HG03060 (cell line): ENCODE measurements around the gene ERC1.

Source experiments
- ATAC-seq: cut with Tn5 transposase; IDR thresholded peaks from one replicate; pipeline ENCODE4 v1.9.1; 2021; ENCODE audit warnings: low read depth, moderate number of reproducible peaks; ENCODE audit not compliant: unreplicated experiment

Gene ERC1

GRCh38 chr12:990661-991349 lies at the start of gene ERC1:
TSS of gene ERC1 (plus strand) at chr12:991223. CDS start at chr12:1027904, 36,681 bp downstream.
- no peak for ATAC-seq

- no peak for ATAC-seq
These were observed 48.0 kb upstream of the ERC1 start for GRCh38 chr12:943051-943450.

DNA sequence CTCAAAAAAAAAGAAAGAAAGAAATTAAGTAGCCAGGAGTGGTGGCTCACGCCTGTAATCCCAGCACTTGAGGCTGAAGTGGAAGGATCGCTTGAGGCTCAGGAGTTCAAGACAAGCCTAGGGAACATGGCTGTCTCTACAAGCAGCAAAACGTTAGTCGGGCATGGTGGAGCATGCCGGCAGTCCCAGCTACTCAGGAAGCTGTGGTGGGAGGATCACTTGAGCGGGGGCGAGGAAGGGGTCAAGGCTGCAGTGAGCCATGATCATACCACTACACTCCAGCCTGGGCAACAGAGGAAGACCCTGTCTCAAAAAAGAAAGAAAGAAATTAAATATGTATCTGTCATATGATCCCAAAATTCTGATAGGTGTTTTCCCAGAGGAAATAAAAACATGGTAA lies 46.8 kb upstream of the ERC1 start:
- ATAC-seq = no peak

GRCh38 chr12:946212-946611 lies 44.8 kb upstream of the ERC1 start:
- no peak for ATAC-seq

DNA sequence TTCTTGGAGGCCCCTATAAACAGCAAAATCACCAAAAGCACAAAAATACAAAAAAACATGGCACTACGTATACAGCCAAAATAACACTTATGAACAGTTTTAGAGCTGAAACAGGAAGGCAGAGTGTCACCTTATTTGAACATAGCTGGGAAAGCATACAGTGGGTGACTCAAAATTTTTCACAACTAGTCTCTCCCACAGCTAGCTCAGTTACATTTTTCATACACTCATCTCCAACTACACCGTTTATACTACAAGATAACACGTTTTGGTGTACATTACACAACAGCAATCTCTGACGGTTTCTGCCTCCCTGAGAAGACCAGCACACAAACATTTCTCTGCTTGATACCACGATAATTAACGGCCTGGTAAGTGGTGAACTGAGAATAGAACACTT lies 44.4 kb upstream of the ERC1 start:
- no peak for ATAC-seq

DNA sequence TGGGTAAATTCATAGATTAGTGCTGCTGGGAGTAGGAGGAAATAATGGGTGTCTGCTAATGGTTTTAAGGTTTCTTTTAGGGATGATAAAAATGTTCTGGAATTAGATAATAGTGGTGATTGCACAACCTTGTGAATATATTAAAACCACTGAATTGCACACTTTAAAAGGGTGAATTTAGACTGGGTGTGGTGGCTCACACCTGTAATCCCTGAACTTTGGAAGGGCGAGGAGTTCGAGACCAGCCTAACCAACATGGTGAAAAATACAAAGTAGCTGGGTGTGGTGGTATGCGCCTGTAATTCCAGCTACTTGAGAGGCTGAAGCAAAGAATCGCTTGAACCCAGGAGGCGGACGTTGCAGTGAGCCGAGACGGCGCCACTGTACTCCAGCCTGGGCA lies 42.8 kb upstream of the ERC1 start:
- ATAC-seq = no peak

GRCh38 chr12:949453-950191 lies 41.4 kb upstream of the ERC1 start, which contains the start of gene RAD52:
TSS of gene RAD52 (minus strand) at chr12:949694. CDS start at chr12:933058, 16,636 bp downstream.
- ATAC-seq = peak; percentile 79

DNA sequence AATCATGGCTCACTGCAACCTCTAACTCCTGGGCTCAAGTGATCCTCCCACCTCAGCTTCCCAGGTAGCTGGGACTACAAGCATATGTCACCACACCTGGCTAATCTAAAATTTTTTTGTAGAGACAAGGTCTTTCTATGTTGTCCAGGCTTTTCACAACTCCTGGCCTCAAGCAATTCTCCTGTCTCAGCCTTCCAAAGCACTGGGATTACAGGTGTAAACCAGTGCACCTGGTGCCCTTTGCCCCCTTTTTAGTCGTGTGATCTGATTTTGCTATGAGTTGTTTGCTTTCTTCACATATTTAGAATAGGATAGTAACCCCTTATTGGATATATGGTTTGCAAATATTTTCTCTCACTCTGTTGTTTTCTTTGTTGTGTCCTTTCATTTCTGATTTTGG lies 39.8 kb upstream of the ERC1 start:
- ATAC-seq = no peak

GRCh38 chr12:953776-954175 lies 37.2 kb upstream of the ERC1 start:
- ATAC-seq = no peak

- ATAC-seq = no peak
These were observed 36.3 kb upstream of the ERC1 start for GRCh38 chr12:954741-955140.

GRCh38 chr12:955939-956338 lies 35.1 kb upstream of the ERC1 start:
- ATAC-seq = no peak

DNA sequence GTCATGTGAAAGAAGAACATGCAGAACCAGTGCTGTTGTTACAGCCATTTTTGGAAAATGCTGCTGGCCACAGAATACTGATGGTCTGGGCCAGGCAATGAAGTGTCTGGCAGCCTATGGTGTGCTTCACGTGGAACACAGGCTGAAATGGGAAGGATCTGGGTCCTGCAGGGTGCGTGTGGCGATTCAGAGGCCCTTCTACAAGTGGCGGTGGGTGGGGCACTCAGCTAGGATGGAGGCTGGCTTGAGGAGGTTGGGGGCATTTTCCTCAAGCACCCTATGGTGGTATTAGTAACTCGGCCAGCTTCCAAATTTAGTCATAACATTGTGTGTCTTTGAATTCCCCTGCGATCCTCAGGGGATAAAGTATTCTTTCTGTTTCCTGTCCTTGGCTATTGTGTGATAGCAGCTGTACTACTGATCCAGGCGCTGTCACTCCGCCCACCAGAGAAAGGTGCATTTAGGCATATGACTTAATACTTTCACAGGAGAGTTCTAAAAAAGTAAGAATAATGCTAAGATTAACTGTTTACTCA lies 32.4 kb upstream of the ERC1 start:
- ATAC-seq = peak; percentile 67

DNA sequence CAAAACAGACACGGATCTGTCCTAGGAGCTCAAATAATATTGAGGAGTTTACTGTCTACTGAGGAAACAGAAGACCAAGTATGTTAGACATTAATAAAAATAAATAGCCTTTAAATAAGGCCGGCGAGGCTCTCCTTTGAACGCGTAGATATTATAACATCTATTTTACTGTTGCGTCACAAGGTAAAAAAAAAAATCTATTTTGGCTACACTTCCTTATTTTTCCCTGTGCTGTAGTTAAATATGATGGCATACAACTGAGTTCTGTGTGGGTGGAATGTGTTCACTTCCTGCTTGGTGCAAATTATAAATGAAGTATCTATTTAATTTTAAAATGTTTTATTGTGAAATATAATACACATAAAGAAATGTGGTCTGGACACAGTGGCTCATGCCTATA lies 24.3 kb upstream of the ERC1 start:
- no peak for ATAC-seq

GRCh38 chr12:967641-968040 lies 23.4 kb upstream of the ERC1 start:
- no peak for ATAC-seq

DNA sequence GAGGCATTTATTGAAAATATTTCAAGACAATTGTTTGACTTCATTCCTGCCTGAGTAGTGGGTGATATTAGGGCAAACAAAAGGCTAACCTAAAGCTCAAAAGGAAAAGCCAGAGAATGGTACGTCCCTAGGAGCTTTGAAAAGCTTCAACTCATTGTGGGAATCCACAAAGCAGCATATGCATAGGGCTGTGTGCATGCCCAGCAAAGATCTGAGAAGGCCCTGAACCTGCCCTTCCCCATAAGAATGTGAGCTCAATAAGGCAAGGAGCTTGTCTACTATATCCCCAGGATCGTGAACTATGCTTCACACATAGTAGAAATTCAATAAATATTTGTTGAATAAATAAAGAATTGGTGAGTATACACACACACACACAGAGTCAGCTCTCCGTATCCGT lies 22.5 kb upstream of the ERC1 start:
- no peak for ATAC-seq

DNA sequence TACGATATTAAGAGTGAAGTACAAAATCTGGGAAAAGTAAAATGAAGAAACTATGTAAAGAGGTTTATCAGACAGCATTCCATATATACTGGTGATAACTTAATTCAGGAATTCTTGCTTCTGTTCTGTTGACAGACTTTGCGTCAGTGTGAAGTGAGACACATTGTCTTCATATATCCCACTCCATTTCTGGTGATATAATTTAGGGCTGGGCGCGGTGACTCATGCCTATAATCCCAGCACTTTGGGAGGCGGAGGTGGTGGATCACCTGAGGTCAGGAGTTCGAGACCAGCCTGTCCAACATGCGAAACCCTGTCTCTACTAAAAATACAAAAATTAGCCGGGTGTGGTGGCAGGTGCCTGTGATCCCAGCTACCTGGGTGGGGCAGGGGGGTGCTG lies 21.2 kb upstream of the ERC1 start:
- no peak for ATAC-seq

- ATAC-seq = no peak
These were observed 19.0 kb upstream of the ERC1 start for GRCh38 chr12:971991-972390.

DNA sequence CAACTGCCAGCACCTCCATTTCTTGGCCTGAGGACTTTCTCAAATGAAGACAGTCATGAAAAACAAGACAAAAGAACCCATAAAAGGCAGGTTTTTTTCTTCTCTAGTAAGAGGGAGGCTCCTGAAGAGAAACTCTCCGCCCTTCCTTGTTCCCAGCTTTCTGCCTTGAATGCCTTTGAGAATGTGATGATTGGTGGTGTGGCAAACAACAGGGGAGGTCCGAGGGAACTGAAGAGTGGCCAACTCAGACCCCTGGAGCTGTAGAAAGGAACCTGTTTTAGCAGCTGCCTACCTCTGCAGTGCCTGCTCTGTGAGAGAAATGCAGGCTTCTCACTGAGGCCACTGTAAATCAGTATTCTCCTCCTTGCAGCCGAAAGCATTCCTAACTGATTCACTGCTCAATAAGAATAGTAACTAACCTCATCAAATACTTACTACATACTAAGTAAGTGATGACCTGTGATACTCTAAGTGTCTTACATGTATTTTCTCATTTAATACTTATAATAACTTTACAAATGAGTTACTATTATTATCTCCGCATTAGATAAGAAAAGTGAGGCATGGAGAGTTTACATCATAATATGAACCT lies 16.7 kb upstream of the ERC1 start:
- no peak for ATAC-seq

DNA sequence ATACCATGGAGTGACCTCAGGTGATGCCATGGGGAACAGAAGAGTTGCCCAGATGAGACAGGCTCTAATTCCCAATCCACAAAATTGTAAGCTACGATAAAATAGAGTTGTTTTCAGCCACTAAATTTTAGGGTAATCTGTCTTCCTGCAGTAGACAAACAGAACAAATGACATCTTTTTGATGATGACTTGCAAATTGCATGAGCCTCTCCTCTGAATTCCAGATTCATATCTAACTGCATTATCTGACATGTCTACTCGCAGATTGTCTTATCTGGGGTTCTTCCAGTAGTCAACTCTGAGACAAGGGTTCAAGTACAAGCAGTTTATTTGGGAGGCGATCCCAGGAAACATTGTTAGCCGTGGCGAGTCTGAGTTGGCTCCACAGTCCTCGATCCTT lies 14.4 kb upstream of the ERC1 start:
- ATAC-seq = no peak

DNA sequence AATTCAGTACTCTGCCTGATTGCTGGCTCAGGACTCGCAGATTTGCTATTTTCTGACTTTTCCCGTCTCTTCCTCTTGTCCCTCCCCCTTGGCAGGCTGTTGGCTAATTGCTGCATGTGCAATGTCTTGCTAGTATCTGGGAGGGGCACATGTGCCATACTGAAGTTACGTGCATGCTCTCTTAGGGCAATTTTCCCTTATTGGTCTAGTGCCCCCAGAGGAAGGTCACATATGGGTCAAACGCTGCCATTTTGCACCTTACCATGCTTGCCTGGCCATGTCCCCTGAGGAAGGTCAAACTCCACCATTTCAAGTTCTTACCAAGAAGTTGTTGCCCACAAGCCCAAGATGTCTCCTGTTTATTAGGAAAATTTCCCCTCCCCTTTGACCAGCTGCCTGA lies 13.9 kb upstream of the ERC1 start:
- no peak for ATAC-seq

- no peak for ATAC-seq
These were observed 11.7 kb upstream of the ERC1 start for GRCh38 chr12:979349-979748.
